IPS-18a (cell line): ENCODE results near the gene TRIM46.

Experiments used
- H3K27ac ChIP-seq: one replicate; pipeline ENCODE4 v1.5.1; 2013; ENCODE audit warnings: low read length
- H3K27me3 ChIP-seq: one replicate; pipeline ENCODE4 v1.6.1; 2013; ENCODE audit warnings: mild to moderate bottlenecking, low read length; ENCODE audit not compliant: control insufficient read depth, insufficient read depth
- H3K36me3 ChIP-seq: one replicate; pipeline ENCODE4 v1.6.1; 2013; ENCODE audit warnings: low read depth, low read length; ENCODE audit not compliant: control insufficient read depth
- H3K4me1 ChIP-seq: one replicate; pipeline ENCODE4 v1.6.1; 2013; ENCODE audit warnings: low read depth, low read length; ENCODE audit not compliant: control insufficient read depth
- H3K4me3 ChIP-seq: one replicate; pipeline ENCODE4 v1.5.1; 2013; ENCODE audit warnings: low read length
- H3K9ac ChIP-seq: one replicate; pipeline ENCODE4 v1.6.1; 2013; ENCODE audit warnings: mild to moderate bottlenecking, low read length, moderate library complexity
- H3K9me3 ChIP-seq: one replicate; pipeline ENCODE4 v1.6.1; 2013; ENCODE audit warnings: low read depth, low read length; ENCODE audit not compliant: control insufficient read depth

Gene TRIM46, protein sequence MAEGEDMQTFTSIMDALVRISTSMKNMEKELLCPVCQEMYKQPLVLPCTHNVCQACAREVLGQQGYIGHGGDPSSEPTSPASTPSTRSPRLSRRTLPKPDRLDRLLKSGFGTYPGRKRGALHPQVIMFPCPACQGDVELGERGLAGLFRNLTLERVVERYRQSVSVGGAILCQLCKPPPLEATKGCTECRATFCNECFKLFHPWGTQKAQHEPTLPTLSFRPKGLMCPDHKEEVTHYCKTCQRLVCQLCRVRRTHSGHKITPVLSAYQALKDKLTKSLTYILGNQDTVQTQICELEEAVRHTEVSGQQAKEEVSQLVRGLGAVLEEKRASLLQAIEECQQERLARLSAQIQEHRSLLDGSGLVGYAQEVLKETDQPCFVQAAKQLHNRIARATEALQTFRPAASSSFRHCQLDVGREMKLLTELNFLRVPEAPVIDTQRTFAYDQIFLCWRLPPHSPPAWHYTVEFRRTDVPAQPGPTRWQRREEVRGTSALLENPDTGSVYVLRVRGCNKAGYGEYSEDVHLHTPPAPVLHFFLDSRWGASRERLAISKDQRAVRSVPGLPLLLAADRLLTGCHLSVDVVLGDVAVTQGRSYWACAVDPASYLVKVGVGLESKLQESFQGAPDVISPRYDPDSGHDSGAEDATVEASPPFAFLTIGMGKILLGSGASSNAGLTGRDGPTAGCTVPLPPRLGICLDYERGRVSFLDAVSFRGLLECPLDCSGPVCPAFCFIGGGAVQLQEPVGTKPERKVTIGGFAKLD

GRCh38 chr1:155173478-155174323, at the start of gene TRIM46:
TSS of gene TRIM46 (plus strand) at chr1:155173849. CDS start at chr1:155173967, 118 bp downstream.
- peaks cover 33% of the 10 kb centered on the region for H3K36me3 ChIP-seq
- H3K4me1 ChIP-seq, result peaks cover 11% of the 10 kb centered on the region
- peak within 1 kb of the TSS; percentile 21 for H3K27ac ChIP-seq
- H3K9ac ChIP-seq, result peak within 1 kb of the TSS; percentile 84
- no peaks in the 10 kb centered on the region for H3K27me3 ChIP-seq
- peak within 1 kb of the TSS; percentile 94 for H3K4me3 ChIP-seq
- no peaks in the 10 kb centered on the region for H3K9me3 ChIP-seq

DNA sequence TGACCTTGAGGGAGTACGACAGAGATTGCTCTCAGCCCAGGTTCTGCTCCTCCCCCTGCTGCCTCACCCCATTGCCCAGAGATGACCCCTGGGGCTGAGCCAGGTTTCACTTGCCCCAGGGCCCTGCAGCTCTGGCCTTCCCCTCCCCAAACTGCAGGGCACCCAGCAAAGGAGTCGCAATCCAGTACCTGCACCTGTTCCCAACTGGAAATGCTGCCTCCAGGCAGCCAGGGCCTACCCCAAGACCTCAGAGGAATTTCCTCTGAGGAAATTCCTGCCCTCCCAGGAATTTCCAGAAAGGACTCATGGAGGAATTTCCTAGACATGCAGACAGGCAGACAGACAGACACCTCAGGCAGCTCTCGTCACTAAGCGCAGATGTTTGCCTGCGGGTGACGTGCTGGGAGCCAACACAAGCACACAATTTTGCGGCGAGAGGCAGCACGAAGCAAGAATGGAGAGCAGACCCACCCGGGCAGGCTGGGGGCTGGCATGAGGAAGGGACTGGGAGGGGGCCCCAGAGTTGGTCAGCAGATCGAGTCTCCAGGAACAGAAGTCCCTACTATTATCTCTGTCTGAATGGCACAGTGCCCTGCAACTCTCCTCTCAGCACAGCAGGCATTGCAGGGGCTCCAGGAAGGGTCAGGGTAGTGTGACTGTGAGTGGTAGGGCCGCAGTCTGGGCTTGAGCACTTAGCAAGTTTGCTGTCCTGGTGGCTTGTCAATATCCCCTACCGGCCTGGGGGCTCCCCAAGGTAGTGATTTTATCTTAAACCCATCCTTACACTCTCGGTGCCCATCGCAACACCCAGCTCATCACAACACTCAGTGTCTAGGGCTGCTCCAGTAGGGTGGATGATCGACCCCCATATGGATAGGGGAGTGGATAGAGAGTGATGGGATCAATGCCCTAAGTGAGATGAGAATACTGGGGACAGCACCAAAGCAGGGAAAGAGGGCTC, 48.9 kb upstream of the TRIM46 start:
- Histone ChIP-seq H3K27ac (no peak overlapping the region), H3K9me3 (no peaks in the 10 kb centered on the region), H3K36me3 (no peaks in the 10 kb centered on the region), H3K4me3 (no peak overlapping the region), H3K4me1 (peaks cover 38% of the 10 kb centered on the region), H3K9ac (no peak overlapping the region), H3K27me3 (peaks cover 68% of the 10 kb centered on the region)

GRCh38 chr1:155125511-155125945, 48.1 kb upstream of the TRIM46 start:
- Histone ChIP-seq H3K27me3 (peaks cover 69% of the 10 kb centered on the region), H3K36me3 (no peaks in the 10 kb centered on the region), H3K27ac (no peak overlapping the region), H3K9me3 (no peaks in the 10 kb centered on the region), H3K4me3 (peak overlapping the region; percentile 54), H3K4me1 (peaks cover 45% of the 10 kb centered on the region), H3K9ac (no peak overlapping the region)

DNA sequence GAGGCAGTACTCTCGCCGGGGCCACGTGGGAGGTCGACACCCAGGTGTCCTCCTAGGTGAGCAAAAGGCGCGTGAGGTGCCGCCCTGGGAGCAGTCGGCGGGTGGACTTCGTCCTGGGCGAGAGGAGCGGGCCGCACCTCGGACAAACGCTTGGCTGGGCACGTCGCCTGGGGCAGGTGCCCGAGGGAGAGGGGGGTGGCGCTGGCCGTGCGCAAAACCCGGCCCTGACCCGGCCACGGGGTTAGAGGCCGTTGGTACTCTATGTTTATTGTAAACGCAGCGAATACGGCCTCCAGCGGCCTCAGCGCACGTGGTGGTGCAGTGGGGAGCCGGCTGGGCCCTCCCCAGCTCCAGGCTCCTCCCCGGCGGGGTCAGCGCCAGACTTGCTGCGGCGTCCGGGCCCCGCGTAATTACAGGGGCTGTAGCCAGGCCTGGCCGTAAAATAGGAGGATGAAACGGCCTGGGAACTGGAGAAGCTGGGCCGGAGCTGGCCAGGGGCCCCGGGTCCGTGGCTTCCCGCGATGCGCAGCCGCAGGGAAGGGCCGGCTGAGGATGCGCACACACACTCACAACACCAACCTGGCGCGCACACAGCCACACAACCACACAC, 47.6 kb upstream of the TRIM46 start:
- H3K27me3 ChIP-seq, result peaks cover 73% of the 10 kb centered on the region
- no peak overlapping the region for H3K9ac ChIP-seq
- H3K36me3 ChIP-seq, result no peaks in the 10 kb centered on the region
- H3K9me3 ChIP-seq, result no peaks in the 10 kb centered on the region
- peak overlapping the region; percentile 54 for H3K4me3 ChIP-seq
- H3K4me1 ChIP-seq, result peaks cover 49% of the 10 kb centered on the region
- no peak overlapping the region for H3K27ac ChIP-seq

DNA sequence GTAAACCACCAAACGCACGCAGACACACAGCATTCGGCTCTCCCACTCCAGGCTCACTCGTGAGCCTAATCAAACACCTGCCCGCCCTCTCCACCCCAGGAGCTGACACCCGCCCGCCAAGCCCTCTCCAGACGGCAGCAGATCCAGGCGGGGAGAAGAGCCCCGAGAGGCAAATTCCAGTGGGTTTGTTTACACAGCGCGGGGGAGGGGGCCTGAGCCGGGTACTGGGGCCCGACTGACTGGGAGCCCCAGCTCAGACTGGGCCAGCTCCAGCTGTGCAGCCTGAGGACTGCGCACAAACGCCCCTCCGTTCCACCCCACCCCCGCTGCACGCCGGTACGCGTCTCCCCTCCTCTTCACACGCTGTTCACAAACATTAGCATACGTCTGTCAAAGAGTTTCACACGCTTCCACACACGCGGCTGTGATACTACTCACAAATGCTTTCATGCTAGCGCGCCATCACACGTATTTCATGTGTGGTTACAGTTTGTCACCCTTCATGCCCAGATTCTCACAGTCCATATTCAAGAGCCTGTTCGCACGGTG, 47.0 kb upstream of the TRIM46 start:
- peaks cover 73% of the 10 kb centered on the region for H3K27me3 ChIP-seq
- peaks cover 49% of the 10 kb centered on the region for H3K4me1 ChIP-seq

GRCh38 chr1:155127105-155127966, 46.3 kb upstream of the TRIM46 start, which contains the start of gene EFNA1:
TSS of gene EFNA1 (plus strand) at chr1:155127876. CDS start at chr1:155127978, 102 bp downstream.
- Histone ChIP-seq H3K9ac (no peak within 1 kb of the TSS), H3K27ac (no peak within 1 kb of the TSS), H3K27me3 (peaks cover 73% of the 10 kb centered on the region), H3K4me1 (peaks cover 49% of the 10 kb centered on the region), H3K4me3 (peak within 1 kb of the TSS; percentile 54), H3K36me3 (peaks cover 5% of the 10 kb centered on the region), H3K9me3 (no peaks in the 10 kb centered on the region)

More for the DNA sequence above, 47.0 kb upstream of the TRIM46 start:
- H3K4me3 ChIP-seq, result peak overlapping the region; percentile 54
- H3K27ac ChIP-seq, result no peak overlapping the region
- H3K36me3 ChIP-seq, result peaks cover 3% of the 10 kb centered on the region
- H3K9me3 ChIP-seq, result no peaks in the 10 kb centered on the region
- no peak overlapping the region for H3K9ac ChIP-seq

- H3K36me3 ChIP-seq, result peaks cover 5% of the 10 kb centered on the region
- H3K4me1 ChIP-seq, result peaks cover 49% of the 10 kb centered on the region
- no peak overlapping the region for H3K27ac ChIP-seq
- peak overlapping the region; percentile 54 for H3K4me3 ChIP-seq
- H3K27me3 ChIP-seq, result peaks cover 73% of the 10 kb centered on the region
- no peak overlapping the region for H3K9ac ChIP-seq
- no peaks in the 10 kb centered on the region for H3K9me3 ChIP-seq
Measured at GRCh38 chr1:155127967-155128754, 45.5 kb upstream of the TRIM46 start.

GRCh38 chr1:155128755-155129473, 44.7 kb upstream of the TRIM46 start:
- H3K4me1 ChIP-seq, result peaks cover 49% of the 10 kb centered on the region
- H3K9ac ChIP-seq, result no peak overlapping the region
- H3K4me3 ChIP-seq, result peak overlapping the region; percentile 54

More at GRCh38 chr1:155128755-155129473, 44.7 kb upstream of the TRIM46 start:
- peaks cover 70% of the 10 kb centered on the region for H3K27me3 ChIP-seq
- H3K9me3 ChIP-seq, result no peaks in the 10 kb centered on the region
- peaks cover 9% of the 10 kb centered on the region for H3K36me3 ChIP-seq
- H3K27ac ChIP-seq, result no peak overlapping the region
